HG03439 (cell line): ENCODE data around the gene CNOT11.
"Not testable (repeated sequence)": the region's sequence is repeated elsewhere in the genome, so short reads cannot be mapped to it uniquely, and the experiment has no call there.

Experiments
- ATAC-seq: cut with Tn5 transposase; IDR thresholded peaks from one replicate; pipeline ENCODE4 v1.9.1; 2021; ENCODE audit warnings: mild to moderate bottlenecking, moderate library complexity; ENCODE audit not compliant: unreplicated experiment

Gene CNOT11

GRCh38 chr2:101307950-101308431, 55.3 kb downstream of the CNOT11 start:
- ATAC-seq = peak; percentile 11

- ATAC-seq = peak; percentile 64
Measured at GRCh38 chr2:101308432-101309210, 55.9 kb downstream of the CNOT11 start, which contains the start of gene RNF149. TSS of gene RNF149 (minus strand) at chr2:101308701. CDS start at chr2:101308588, 113 bp downstream.

GRCh38 chr2:101310090-101310833, 57.6 kb downstream of the CNOT11 start:
- ATAC-seq = no peak

GRCh38 chr2:101310834-101311695, 58.4 kb downstream of the CNOT11 start:
- ATAC-seq = no peak

GRCh38 chr2:101311696-101312017, 59.0 kb downstream of the CNOT11 start:
- ATAC-seq = no peak

- not testable (repeated sequence) for ATAC-seq
Measured at GRCh38 chr2:101316568-101316967, 63.9 kb downstream of the CNOT11 start.
